Thyroid gland (tissue), 4 donors: ENCODE results near the gene BEST4.
"Not testable (repeated sequence)": the region's sequence is repeated elsewhere in the genome, so short reads cannot be mapped to it uniquely, and the experiment has no call there.

Experiments
- POLR2A ChIP-seq, 2 donors: fragments of 450-650 bp; IDR thresholded peaks; one replicate each; pipeline ENCODE4 v1.6.1; 2017; ENCODE audit warnings: antibody characterized with exemption in 2 of 2, mild to moderate bottlenecking in 2 of 2, moderate library complexity in 1 of 2
- TF ChIP-seq, protein P1 (sequence below), 6 experiments: fragments of 200-600 bp in 3 of 6; fragments of 450-650 bp in 3 of 6; sonication (generic) in 3 of 6; IDR thresholded peaks; one replicate each; pipeline ENCODE4 v1.5.1; 2016 to 2019; ENCODE audit warnings: antibody characterized with exemption in 6 of 6, mild to moderate bottlenecking in 2 of 6, inconsistent platforms in 1 of 6, moderate library complexity in 1 of 6

DNA sequence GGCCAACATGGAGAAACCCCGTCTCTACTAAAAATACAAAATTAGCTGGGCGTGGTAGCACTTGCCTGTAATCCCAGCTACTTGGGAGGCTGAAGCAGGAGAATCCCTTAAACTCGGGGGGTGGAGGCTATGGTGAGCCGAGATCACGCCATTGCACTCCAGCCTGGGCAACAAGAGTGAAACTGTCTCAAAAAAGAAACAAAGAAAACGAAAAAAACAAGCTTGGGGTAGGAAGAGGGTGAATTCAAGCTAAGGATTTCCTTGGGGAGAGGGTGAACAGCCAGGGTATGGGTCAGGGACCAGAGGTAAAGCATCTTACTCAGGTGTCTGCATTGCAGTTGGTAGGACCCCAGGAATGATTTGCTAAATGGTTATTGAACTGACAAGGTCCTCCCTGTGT lies 21.5 kb downstream of the BEST4 start:
- not testable (repeated sequence) for TF ChIP-seq POLR2A (IDR thresholded peaks at IDR 0.05)
- TF ChIP-seq, protein P1, sequence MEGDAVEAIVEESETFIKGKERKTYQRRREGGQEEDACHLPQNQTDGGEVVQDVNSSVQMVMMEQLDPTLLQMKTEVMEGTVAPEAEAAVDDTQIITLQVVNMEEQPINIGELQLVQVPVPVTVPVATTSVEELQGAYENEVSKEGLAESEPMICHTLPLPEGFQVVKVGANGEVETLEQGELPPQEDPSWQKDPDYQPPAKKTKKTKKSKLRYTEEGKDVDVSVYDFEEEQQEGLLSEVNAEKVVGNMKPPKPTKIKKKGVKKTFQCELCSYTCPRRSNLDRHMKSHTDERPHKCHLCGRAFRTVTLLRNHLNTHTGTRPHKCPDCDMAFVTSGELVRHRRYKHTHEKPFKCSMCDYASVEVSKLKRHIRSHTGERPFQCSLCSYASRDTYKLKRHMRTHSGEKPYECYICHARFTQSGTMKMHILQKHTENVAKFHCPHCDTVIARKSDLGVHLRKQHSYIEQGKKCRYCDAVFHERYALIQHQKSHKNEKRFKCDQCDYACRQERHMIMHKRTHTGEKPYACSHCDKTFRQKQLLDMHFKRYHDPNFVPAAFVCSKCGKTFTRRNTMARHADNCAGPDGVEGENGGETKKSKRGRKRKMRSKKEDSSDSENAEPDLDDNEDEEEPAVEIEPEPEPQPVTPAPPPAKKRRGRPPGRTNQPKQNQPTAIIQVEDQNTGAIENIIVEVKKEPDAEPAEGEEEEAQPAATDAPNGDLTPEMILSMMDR (IDR thresholded peaks at IDR 0.05), result not testable (repeated sequence)
